GM18951 (cell line): ENCODE data around the gene BMI1.

Source experiments
- POLR2A ChIP-seq: IDR thresholded peaks from 4 replicates; pipeline ENCODE4 v1.6.1; 2011; ENCODE audit warnings: mild to moderate bottlenecking; ENCODE audit not compliant: insufficient read length, insufficient read depth; ENCODE audit errors: extremely low read depth
- in situ Hi-C: fragments of 300-500 bp; cut with MboI; formaldehyde crosslinking; loops from one replicate; pipeline ENCODE4 v1.12.0; 2022; ENCODE audit warnings: low sequenced_read_pairs, mixed read lengths, inconsistent platforms; ENCODE audit not compliant: unreplicated experiment

Gene BMI1

GRCh38 chr10:22314852-22315251, 6.0 kb upstream of the BMI1 start:
- no peak for TF ChIP-seq POLR2A
- in situ Hi-C loops: no loop called here

GRCh38 chr10:22315455-22316285, 5.2 kb upstream of the BMI1 start:
- in situ Hi-C loops: no loop called here
- no peak for TF ChIP-seq POLR2A

- in situ Hi-C loops: no loop called here
These were observed 4.4 kb upstream of the BMI1 start, which contains the start of gene COMMD3 for GRCh38 chr10:22316286-22317075. Gene COMMD3, plus strand, starts transcription at chr10:22316388. Its CDS starts 30 bp downstream, at chr10:22316418.

GRCh38 chr10:22317076-22317370, 3.9 kb upstream of the BMI1 start:
- TF ChIP-seq POLR2A: no peak
- in situ Hi-C loops: no loop called here

More at GRCh38 chr10:22316286-22317075, 4.4 kb upstream of the BMI1 start, which contains the start of gene COMMD3:
- TF ChIP-seq POLR2A: peak; percentile 97

GRCh38 chr10:22317771-22318565, 2.9 kb upstream of the BMI1 start:
- TF ChIP-seq POLR2A: no peak
- in situ Hi-C loops: no loop called here

GRCh38 chr10:22318772-22319171, 2.1 kb upstream of the BMI1 start:
- no peak for TF ChIP-seq POLR2A
- in situ Hi-C loops: no loop called here

- in situ Hi-C loops: no loop called here
These were observed 1.3 kb upstream of the BMI1 start for GRCh38 chr10:22319547-22319979.

GRCh38 chr10:22319980-22320558, 830 bp upstream of the BMI1 start:
- no peak for TF ChIP-seq POLR2A
- in situ Hi-C loops: no loop called here

More at GRCh38 chr10:22319547-22319979, 1.3 kb upstream of the BMI1 start:
- TF ChIP-seq POLR2A: no peak

- TF ChIP-seq POLR2A: peak; percentile 63
- in situ Hi-C loops: no loop called here
These were observed 441 bp downstream of the BMI1 start for GRCh38 chr10:22321156-22321923.

GRCh38 chr10:22321924-22322640, 1.2 kb downstream of the BMI1 start:
- in situ Hi-C loops: no loop called here
- TF ChIP-seq POLR2A: no peak

GRCh38 chr10:22322641-22323160, 1.8 kb downstream of the BMI1 start:
- TF ChIP-seq POLR2A: no peak
- in situ Hi-C loops: no loop called here
